Measurements from ENCODE around the gene ARL8B. TPM values are rescaled to one million over a fixed set of nuclear protein-coding genes. Genes with fewer than 3 reads are reported as not detected.

Gene ARL8B
- total RNA-seq (2013): 41.7 TPM
- polyA plus RNA-seq (100 to 1,000 TPM in 2 of 3 donors, 10 to 100 TPM in 1; 46.6 to 121 (median 101) TPM), polyA minus RNA-seq (48.4 and 63.5 TPM in 2 replicates), total RNA-seq (335 to 1,136 (median 445) reads per million in 11 experiments)

GRCh38 chr3:5122030-5122740 lies at the start of gene ARL8B:
TSS of gene ARL8B (plus strand) at chr3:5122292. CDS start at chr3:5122466, 174 bp downstream.
- H3K27ac ChIP-seq (ENCODE audit: low read depth in 1 of 2, low read length in 2 of 2): peak within 1 kb of the TSS; percentile 99 to 100
- peak within 1 kb of the TSS; percentile 100 for H3K9ac ChIP-seq (ENCODE audit: insufficient read depth, low read length, poor library complexity, severe bottlenecking)
- Mint-ChIP-seq H3K36me3 (peaks cover 10 to 12% of the 10 kb centered on the region in 2 donors), H3K4me1 (peaks cover 36% of the 10 kb centered on the region), H3K4me3 (peak within 1 kb of the TSS; percentile 93 to 96), H3K27ac (peak within 1 kb of the TSS; percentile 97 to 99 (median 99)), H3K9me3 (peaks cover 0 to 2% (median 0%) of the 10 kb centered on the region in 7 donors), H3K27me3 (ENCODE audit: low read depth in 3 of 3) (peaks cover 0 to 1% (median 0%) of the 10 kb centered on the region in 3 donors)
- H3K4me1 ChIP-seq (ENCODE audit: control insufficient read depth in 1 of 2, insufficient read depth in 2 of 2, low read length in 2 of 2): peaks cover 40 to 48% of the 10 kb centered on the region in 2 donors
- peak; percentile 88 to 90 (median 90) for DNase-seq
- no peaks in the 10 kb centered on the region for H3K9me3 ChIP-seq (replicated peaks in 1 of 2; ENCODE audit: control insufficient read depth in 1 of 2, insufficient read depth in 1 of 2, low read length in 2 of 2)
- TF ChIP-seq, protein P1, sequence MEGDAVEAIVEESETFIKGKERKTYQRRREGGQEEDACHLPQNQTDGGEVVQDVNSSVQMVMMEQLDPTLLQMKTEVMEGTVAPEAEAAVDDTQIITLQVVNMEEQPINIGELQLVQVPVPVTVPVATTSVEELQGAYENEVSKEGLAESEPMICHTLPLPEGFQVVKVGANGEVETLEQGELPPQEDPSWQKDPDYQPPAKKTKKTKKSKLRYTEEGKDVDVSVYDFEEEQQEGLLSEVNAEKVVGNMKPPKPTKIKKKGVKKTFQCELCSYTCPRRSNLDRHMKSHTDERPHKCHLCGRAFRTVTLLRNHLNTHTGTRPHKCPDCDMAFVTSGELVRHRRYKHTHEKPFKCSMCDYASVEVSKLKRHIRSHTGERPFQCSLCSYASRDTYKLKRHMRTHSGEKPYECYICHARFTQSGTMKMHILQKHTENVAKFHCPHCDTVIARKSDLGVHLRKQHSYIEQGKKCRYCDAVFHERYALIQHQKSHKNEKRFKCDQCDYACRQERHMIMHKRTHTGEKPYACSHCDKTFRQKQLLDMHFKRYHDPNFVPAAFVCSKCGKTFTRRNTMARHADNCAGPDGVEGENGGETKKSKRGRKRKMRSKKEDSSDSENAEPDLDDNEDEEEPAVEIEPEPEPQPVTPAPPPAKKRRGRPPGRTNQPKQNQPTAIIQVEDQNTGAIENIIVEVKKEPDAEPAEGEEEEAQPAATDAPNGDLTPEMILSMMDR (IDR thresholded peaks at IDR 0.05): peak; percentile 98
- H3K36me3 ChIP-seq (replicated peaks in 1 of 2; ENCODE audit: control insufficient read depth in 1 of 2, insufficient read depth in 2 of 2, low read length in 2 of 2): no peaks in the 10 kb centered on the region
- H3K27me3 ChIP-seq (ENCODE audit: control insufficient read depth in 2 of 2, insufficient read depth in 2 of 2, low read length in 2 of 2): no peaks in the 10 kb centered on the region
- H3K4me2 ChIP-seq (replicated peaks; ENCODE audit: extremely low read depth, low read length, poor library complexity, severe bottlenecking): peak within 1 kb of the TSS; percentile 81
- intact Hi-C loops (cut with micrococcal nuclease): loop anchor here (2.0 to 10.0 kb wide), 5 partner anchors 17 to 137 kb away; no protein-coding TSS in a partner anchor
- H3K4me3 ChIP-seq (replicated peaks in 1 of 3; ENCODE audit: low read depth in 2 of 3, low read length in 3 of 3): peak within 1 kb of the TSS; percentile 77 to 98 (median 83)
- H4K20me1 ChIP-seq (ENCODE audit: insufficient read depth, low read length): peaks cover 33% of the 10 kb centered on the region
- H2AFZ ChIP-seq (ENCODE audit: insufficient read depth, low read depth, low read length, poor library complexity, severe bottlenecking): peak within 1 kb of the TSS; percentile 56
- WGBS (ENCODE audit: insufficient coverage): 0% methylated on average over 74 of the region's 74 CpGs
- peaks cover 58% of the 10 kb centered on the region for H3K79me2 ChIP-seq (ENCODE audit: insufficient read depth, low read length)

GRCh38 chr3:5073374-5074085 lies 48.6 kb upstream of the ARL8B start:
- Histone ChIP-seq H3K4me3 (replicated peaks in 1 of 3; ENCODE audit: low read depth in 2 of 3, low read length in 3 of 3) (no peak overlapping the region), H3K27ac (ENCODE audit: low read depth in 1 of 2, low read length in 2 of 2) (no peak overlapping the region), H3K36me3 (replicated peaks in 1 of 2; ENCODE audit: control insufficient read depth in 1 of 2, insufficient read depth in 2 of 2, low read length in 2 of 2) (no peaks in the 10 kb centered on the region), H2AFZ (ENCODE audit: insufficient read depth, low read depth, low read length, poor library complexity, severe bottlenecking) (no peak overlapping the region), H3K79me2 (ENCODE audit: insufficient read depth, low read length) (no peaks in the 10 kb centered on the region), H4K20me1 (ENCODE audit: insufficient read depth, low read length) (no peaks in the 10 kb centered on the region), H3K27me3 (ENCODE audit: control insufficient read depth in 2 of 2, insufficient read depth in 2 of 2, low read length in 2 of 2) (no peaks in the 10 kb centered on the region), H3K4me2 (replicated peaks; ENCODE audit: extremely low read depth, low read length, poor library complexity, severe bottlenecking) (no peak overlapping the region), H3K9me3 (replicated peaks in 1 of 2; ENCODE audit: control insufficient read depth in 1 of 2, insufficient read depth in 1 of 2, low read length in 2 of 2) (no peaks in the 10 kb centered on the region), H3K9ac (ENCODE audit: insufficient read depth, low read length, poor library complexity, severe bottlenecking) (no peak overlapping the region), H3K4me1 (ENCODE audit: control insufficient read depth in 1 of 2, insufficient read depth in 2 of 2, low read length in 2 of 2) (no peaks in the 10 kb centered on the region)
- 100% methylated on average over 1 of the region's 4 CpGs for WGBS (ENCODE audit: insufficient coverage)
- H3K4me3 Mint-ChIP-seq: no peak overlapping the region
- TF ChIP-seq, protein P1 (IDR thresholded peaks at IDR 0.05): no peak
- no peak for DNase-seq
- no peak overlapping the region for H3K27ac Mint-ChIP-seq
- no peaks in the 10 kb centered on the region for H3K36me3 Mint-ChIP-seq
- H3K9me3 Mint-ChIP-seq: no peaks in the 10 kb centered on the region
- H3K27me3 Mint-ChIP-seq (ENCODE audit: low read depth in 3 of 3): peaks cover 0 to 4% (median 0%) of the 10 kb centered on the region in 3 donors
- intact Hi-C loops (cut with micrococcal nuclease): no loop called here
- H3K4me1 Mint-ChIP-seq: peaks cover 5% of the 10 kb centered on the region

Measured in CD14-positive monocyte (primary cell).